ENCODE results near the gene KRT76.
"Not testable (repeated sequence)": the region's sequence is repeated elsewhere in the genome, so short reads cannot be mapped to it uniquely, and the experiment has no call there.

Gene KRT76

DNA sequence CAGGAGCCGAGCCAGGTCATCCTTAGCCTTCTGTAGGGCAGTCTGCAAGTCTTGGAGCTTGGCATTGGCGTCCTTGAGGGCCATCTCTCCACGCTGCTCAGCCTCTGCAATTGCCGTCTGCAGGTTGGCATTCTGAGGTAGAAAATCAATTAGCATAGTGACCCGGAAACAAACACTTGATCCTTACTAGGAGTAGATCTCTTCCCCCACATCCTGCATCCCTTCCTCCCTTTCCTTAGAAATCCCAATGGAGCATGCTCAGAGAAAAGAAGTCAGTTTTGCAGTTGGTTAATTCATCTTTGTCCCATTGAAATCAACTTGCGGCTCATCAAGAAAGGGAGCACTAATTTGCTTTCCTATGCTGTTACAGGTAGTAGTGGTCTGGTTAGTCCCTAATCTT lies 6.1 kb downstream of the KRT76 start:
- no peak overlapping the region for H3K9ac ChIP-seq (ENCODE audit: low read depth, low read length)
- H3K4me3 ChIP-seq (ENCODE audit: low read length): no peak overlapping the region

GRCh38 chr12:52769946-52770345 lies 7.2 kb downstream of the KRT76 start:
- peaks cover 5% of the 10 kb centered on the region for H3K27me3 ChIP-seq (ENCODE audit: insufficient read depth, low read length)
- H3K27ac ChIP-seq (ENCODE audit: low read length): no peak overlapping the region
- H3K4me1 ChIP-seq (ENCODE audit: insufficient read depth, low read length): no peaks in the 10 kb centered on the region
- no peak overlapping the region for H3K4me3 ChIP-seq (ENCODE audit: low read length)
- H3K9ac ChIP-seq (ENCODE audit: low read depth, low read length): no peak overlapping the region
- no peaks in the 10 kb centered on the region for H3K9me3 ChIP-seq (ENCODE audit: insufficient read depth, low read depth, low read length)
- no peaks in the 10 kb centered on the region for H3K36me3 ChIP-seq (ENCODE audit: insufficient read depth, low read depth, low read length)

More for the DNA sequence above, 6.1 kb downstream of the KRT76 start:
- Histone ChIP-seq H3K4me1 (ENCODE audit: insufficient read depth, low read length) (no peaks in the 10 kb centered on the region), H3K9me3 (ENCODE audit: insufficient read depth, low read depth, low read length) (no peaks in the 10 kb centered on the region), H3K27me3 (ENCODE audit: insufficient read depth, low read length) (peaks cover 4% of the 10 kb centered on the region; the same call in 1 of the 2 replicates), H3K27ac (ENCODE audit: low read length) (no peak overlapping the region), H3K36me3 (ENCODE audit: insufficient read depth, low read depth, low read length) (no peaks in the 10 kb centered on the region)

- Histone ChIP-seq H3K27ac (ENCODE audit: low read length) (no peak overlapping the region), H3K36me3 (ENCODE audit: insufficient read depth, low read depth, low read length) (no peaks in the 10 kb centered on the region), H3K4me1 (ENCODE audit: insufficient read depth, low read length) (no peaks in the 10 kb centered on the region), H3K4me3 (ENCODE audit: low read length) (no peak overlapping the region), H3K9me3 (ENCODE audit: insufficient read depth, low read depth, low read length) (no peaks in the 10 kb centered on the region), H3K27me3 (ENCODE audit: insufficient read depth, low read length) (peaks cover 5% of the 10 kb centered on the region), H3K9ac (ENCODE audit: low read depth, low read length) (no peak overlapping the region)
Measured at GRCh38 chr12:52769354-52769753, 7.8 kb downstream of the KRT76 start.

- Histone ChIP-seq H3K27ac (ENCODE audit: low read length) (no peak overlapping the region), H3K9me3 (ENCODE audit: insufficient read depth, low read depth, low read length) (no peaks in the 10 kb centered on the region), H3K4me3 (ENCODE audit: low read length) (no peak overlapping the region), H3K4me1 (ENCODE audit: insufficient read depth, low read length) (no peaks in the 10 kb centered on the region), H3K9ac (ENCODE audit: low read depth, low read length) (no peak overlapping the region), H3K27me3 (ENCODE audit: insufficient read depth, low read length) (peaks cover 5% of the 10 kb centered on the region), H3K36me3 (ENCODE audit: insufficient read depth, low read depth, low read length) (no peaks in the 10 kb centered on the region)
Measured at GRCh38 chr12:52768479-52769200, 8.5 kb downstream of the KRT76 start.

DNA sequence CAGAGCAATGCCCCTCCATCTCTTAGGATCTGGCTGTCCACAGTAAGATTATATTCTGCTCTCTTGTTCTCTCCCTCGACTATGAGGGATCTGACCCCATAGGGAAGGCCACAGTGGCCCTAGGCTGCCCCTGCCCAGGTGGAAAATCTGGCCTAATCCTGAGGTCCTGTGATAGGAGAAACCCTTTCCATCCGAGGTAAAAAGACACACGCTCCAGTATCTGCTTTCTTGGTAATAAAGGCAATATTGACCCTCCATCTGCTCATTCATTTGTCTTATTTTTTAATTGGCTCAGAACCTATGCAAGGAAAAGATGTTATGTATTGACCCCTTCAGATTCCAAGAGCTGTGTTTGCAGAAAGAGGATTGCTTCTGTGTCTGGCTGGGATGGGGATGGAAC lies 9.7 kb downstream of the KRT76 start:
- Histone ChIP-seq H3K4me1 (ENCODE audit: insufficient read depth, low read length) (no peaks in the 10 kb centered on the region), H3K4me3 (ENCODE audit: low read length) (no peak overlapping the region), H3K27me3 (ENCODE audit: insufficient read depth, low read length) (peaks cover 5% of the 10 kb centered on the region; the same call in 1 of the 2 replicates), H3K27ac (ENCODE audit: low read length) (no peak overlapping the region), H3K36me3 (ENCODE audit: insufficient read depth, low read depth, low read length) (no peaks in the 10 kb centered on the region), H3K9ac (ENCODE audit: low read depth, low read length) (no peak overlapping the region), H3K9me3 (ENCODE audit: insufficient read depth, low read depth, low read length) (peaks cover 7% of the 10 kb centered on the region; the same call in 1 of the 2 replicates)

DNA sequence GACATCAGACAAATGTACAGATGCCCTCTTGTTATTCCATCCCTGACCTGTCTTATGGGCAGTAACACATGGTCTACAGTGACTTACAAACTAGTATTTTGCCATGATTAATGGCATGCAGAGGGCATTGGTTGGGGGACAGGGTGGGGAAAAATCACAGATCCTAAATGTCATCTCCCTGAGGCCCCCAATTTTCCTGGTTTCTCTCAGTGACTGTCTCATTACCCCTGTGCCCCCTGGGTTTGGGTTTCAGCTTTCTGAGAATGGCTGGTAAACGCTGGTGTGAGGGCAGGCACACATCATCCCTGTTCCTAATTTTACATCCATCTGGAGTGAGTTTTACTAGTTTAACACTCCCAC lies 10.1 kb downstream of the KRT76 start:
- no peaks in the 10 kb centered on the region for H3K36me3 ChIP-seq (ENCODE audit: insufficient read depth, low read depth, low read length)

GRCh38 chr12:52766351-52767019 lies 10.7 kb downstream of the KRT76 start:
- Histone ChIP-seq H3K4me3 (ENCODE audit: low read length) (no peak overlapping the region), H3K9me3 (ENCODE audit: insufficient read depth, low read depth, low read length) (peaks cover 16% of the 10 kb centered on the region), H3K36me3 (ENCODE audit: insufficient read depth, low read depth, low read length) (no peaks in the 10 kb centered on the region), H3K4me1 (ENCODE audit: insufficient read depth, low read length) (no peaks in the 10 kb centered on the region), H3K27ac (ENCODE audit: low read length) (no peak overlapping the region), H3K9ac (ENCODE audit: low read depth, low read length) (no peak overlapping the region), H3K27me3 (ENCODE audit: insufficient read depth, low read length) (peaks cover 5% of the 10 kb centered on the region; the same call in 1 of the 2 replicates)

More for the DNA sequence above, 10.1 kb downstream of the KRT76 start:
- no peaks in the 10 kb centered on the region for H3K4me1 ChIP-seq (ENCODE audit: insufficient read depth, low read length)
- H3K27ac ChIP-seq (ENCODE audit: low read length): no peak overlapping the region
- H3K4me3 ChIP-seq (ENCODE audit: low read length): no peak overlapping the region
- H3K27me3 ChIP-seq (ENCODE audit: insufficient read depth, low read length): peaks cover 5% of the 10 kb centered on the region; the same call in 1 of the 2 replicates
- no peak overlapping the region for H3K9ac ChIP-seq (ENCODE audit: low read depth, low read length)
- H3K9me3 ChIP-seq (ENCODE audit: insufficient read depth, low read depth, low read length): peaks cover 11% of the 10 kb centered on the region

GRCh38 chr12:52765702-52766101 lies 11.4 kb downstream of the KRT76 start:
- Histone ChIP-seq H3K36me3 (ENCODE audit: insufficient read depth, low read depth, low read length) (no peaks in the 10 kb centered on the region), H3K4me1 (ENCODE audit: insufficient read depth, low read length) (no peaks in the 10 kb centered on the region), H3K27ac (ENCODE audit: low read length) (no peak overlapping the region), H3K9ac (ENCODE audit: low read depth, low read length) (no peak overlapping the region), H3K4me3 (ENCODE audit: low read length) (no peak overlapping the region), H3K9me3 (ENCODE audit: insufficient read depth, low read depth, low read length) (peaks cover 16% of the 10 kb centered on the region), H3K27me3 (ENCODE audit: insufficient read depth, low read length) (peaks cover 5% of the 10 kb centered on the region; the same call in 1 of the 2 replicates)

DNA sequence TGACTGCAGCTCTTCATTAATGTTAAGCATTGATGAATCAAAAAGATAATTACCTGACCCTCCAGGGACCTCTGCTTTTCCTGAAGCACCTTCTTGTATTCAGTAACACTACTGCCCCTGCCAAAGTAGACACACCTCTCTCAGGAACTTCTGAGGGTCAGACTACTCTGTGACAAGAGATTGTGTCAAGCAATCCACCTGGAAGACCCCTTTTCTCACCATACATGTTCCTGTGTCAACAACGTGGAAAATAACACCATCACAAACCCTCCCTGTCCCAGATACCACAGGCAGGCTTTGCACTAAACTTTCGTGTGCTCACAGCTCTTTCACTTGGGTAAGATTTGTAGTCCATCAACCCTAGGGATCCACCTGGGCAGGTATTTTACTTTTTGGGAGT lies 13.2 kb downstream of the KRT76 start:
- peaks cover 5% of the 10 kb centered on the region; the same call in 1 of the 2 replicates for H3K27me3 ChIP-seq (ENCODE audit: insufficient read depth, low read length)
- no peaks in the 10 kb centered on the region for H3K36me3 ChIP-seq (ENCODE audit: insufficient read depth, low read depth, low read length)
- H3K9ac ChIP-seq (ENCODE audit: low read depth, low read length): no peak overlapping the region
- H3K27ac ChIP-seq (ENCODE audit: low read length): no peak overlapping the region
- H3K4me3 ChIP-seq (ENCODE audit: low read length): no peak overlapping the region
- H3K4me1 ChIP-seq (ENCODE audit: insufficient read depth, low read length): no peaks in the 10 kb centered on the region
- H3K9me3 ChIP-seq (ENCODE audit: insufficient read depth, low read depth, low read length): peaks cover 16% of the 10 kb centered on the region

- Histone ChIP-seq H3K9me3 (ENCODE audit: insufficient read depth, low read depth, low read length) (peaks cover 16% of the 10 kb centered on the region), H3K36me3 (ENCODE audit: insufficient read depth, low read depth, low read length) (no peaks in the 10 kb centered on the region), H3K4me3 (ENCODE audit: low read length) (no peak overlapping the region), H3K9ac (ENCODE audit: low read depth, low read length) (no peak overlapping the region), H3K4me1 (ENCODE audit: insufficient read depth, low read length) (no peaks in the 10 kb centered on the region), H3K27me3 (ENCODE audit: insufficient read depth, low read length) (peaks cover 5% of the 10 kb centered on the region), H3K27ac (ENCODE audit: low read length) (no peak overlapping the region)
Measured at GRCh38 chr12:52763036-52763659, 14.0 kb downstream of the KRT76 start.

DNA sequence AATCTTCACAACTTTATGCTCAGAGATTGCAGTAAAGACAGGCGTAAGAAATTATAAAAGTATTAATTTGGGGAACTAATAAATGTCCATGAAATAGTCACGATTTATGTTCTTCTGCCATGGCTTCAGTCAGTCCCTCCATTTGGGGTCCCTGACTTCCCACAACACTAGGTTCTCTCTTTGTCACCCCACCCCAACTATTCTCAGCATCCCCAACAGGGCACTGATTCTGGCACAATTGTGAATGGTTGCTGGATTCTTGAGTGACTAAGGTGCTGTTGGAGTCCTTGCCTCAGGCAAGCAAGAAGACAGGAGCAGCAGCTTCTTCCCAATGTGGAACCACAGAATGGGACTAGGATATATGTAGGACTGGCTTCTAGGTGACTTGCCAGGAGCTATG lies 15.3 kb downstream of the KRT76 start:
- H3K4me1 ChIP-seq (ENCODE audit: insufficient read depth, low read length): no peaks in the 10 kb centered on the region
- H3K4me3 ChIP-seq (ENCODE audit: low read length): no peak overlapping the region
- no peak overlapping the region for H3K9ac ChIP-seq (ENCODE audit: low read depth, low read length)
- H3K27ac ChIP-seq (ENCODE audit: low read length): no peak overlapping the region
- H3K36me3 ChIP-seq (ENCODE audit: insufficient read depth, low read depth, low read length): no peaks in the 10 kb centered on the region
- H3K9me3 ChIP-seq (ENCODE audit: insufficient read depth, low read depth, low read length): peaks cover 16% of the 10 kb centered on the region
- H3K27me3 ChIP-seq (ENCODE audit: insufficient read depth, low read length): peaks cover 5% of the 10 kb centered on the region

DNA sequence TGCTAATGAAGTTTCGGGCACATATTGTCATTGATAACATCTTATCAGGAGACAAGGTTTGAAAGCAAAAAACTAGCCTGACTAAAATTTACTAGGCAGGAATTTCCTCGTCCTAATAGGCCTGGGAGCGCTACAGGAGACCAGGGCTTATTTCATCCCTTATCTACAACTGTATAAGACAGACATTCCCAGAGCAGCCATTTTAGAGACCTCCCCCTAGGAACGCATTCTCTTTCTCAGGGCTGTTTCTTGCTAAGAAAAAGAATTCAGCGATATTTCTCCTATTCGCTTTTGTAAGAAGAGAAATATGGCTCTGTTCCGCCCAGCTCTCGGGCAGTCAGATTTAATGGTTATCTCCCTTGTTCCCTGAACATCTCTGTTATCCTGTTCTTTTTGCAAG lies 15.9 kb downstream of the KRT76 start:
- H3K9me3 ChIP-seq (ENCODE audit: insufficient read depth, low read depth, low read length): peaks cover 16% of the 10 kb centered on the region
- not testable (repeated sequence) for H3K9ac ChIP-seq (ENCODE audit: low read depth, low read length); H3K4me1 ChIP-seq (ENCODE audit: insufficient read depth, low read length); H3K27me3 ChIP-seq (ENCODE audit: insufficient read depth, low read length); H3K4me3 ChIP-seq (ENCODE audit: low read length); H3K36me3 ChIP-seq (ENCODE audit: insufficient read depth, low read depth, low read length); H3K27ac ChIP-seq (ENCODE audit: low read length)
